Thoracic aorta (tissue), 2 donors: Measurements from ENCODE around the gene APP. TPM values are rescaled to one million over a fixed set of nuclear protein-coding genes. Genes with fewer than 3 reads are reported as not detected.

ENCODE experiments used
- ATAC-seq: fragments of 150-250 bp; one replicate; pipeline ENCODE4 v1.8.0; 2017; ENCODE audit warnings: low read depth; ENCODE audit not compliant: insufficient number of reproducible peaks, low FRiP score
- DNase-seq: peaks from one replicate; pipeline ENCODE4 v3.0.0-alpha.2; 2020; ENCODE audit warnings: low spot score
- H3K27ac ChIP-seq, 2 donors: fragments of 200-600 bp; sonication (generic); 1 replicate in 1 of 2; 2 replicates in 1 of 2; pipeline ENCODE4 v1.5.1; 2016; ENCODE audit warnings: mild to moderate bottlenecking in 2 of 2, moderate library complexity in 2 of 2
- H3K27me3 ChIP-seq: fragments of 200-600 bp; sonication (generic); replicated peaks from 2 replicates; pipeline ENCODE4 v1.6.0; 2016; ENCODE audit warnings: mild to moderate bottlenecking; ENCODE audit not compliant: insufficient read depth
- H3K36me3 ChIP-seq: fragments of 200-600 bp; sonication (generic); one replicate; pipeline ENCODE4 v1.5.1; 2016
- H3K4me1 ChIP-seq, 2 donors: fragments of 200-600 bp; sonication (generic); 1 replicate in 1 of 2; 2 replicates in 1 of 2; pipeline versions ENCODE4 v1.5.1 to v1.6.0; 2016; ENCODE audit warnings: low read depth in 2 of 2, mild to moderate bottlenecking in 1 of 2; ENCODE audit not compliant: control insufficient read depth in 1 of 2
- H3K4me3 ChIP-seq: fragments of 200-600 bp; sonication (generic); 2 replicates; pipeline ENCODE4 v1.5.1; 2016; ENCODE audit warnings: mild to moderate bottlenecking
- H3K9me3 ChIP-seq: fragments of 200-600 bp; sonication (generic); 2 replicates; pipeline ENCODE4 v1.5.1; 2016
- CTCF ChIP-seq: fragments of 200-600 bp; sonication (generic); IDR thresholded peaks from one replicate; pipeline ENCODE4 v1.5.1; 2019; ENCODE audit warnings: antibody characterized with exemption
- total RNA-seq, 2 donors: library from RNA; depleted of rRNA; stranded (reverse); fragments of >200 nt; gene quantifications; one replicate each; pipeline versions ENCODE4 v1.1.0 to v1.2.3, GENCODE V29; 2016

The APP gene
- total RNA-seq, 2 donors from 2014 or later = 342 to 468 TPM

DNA sequence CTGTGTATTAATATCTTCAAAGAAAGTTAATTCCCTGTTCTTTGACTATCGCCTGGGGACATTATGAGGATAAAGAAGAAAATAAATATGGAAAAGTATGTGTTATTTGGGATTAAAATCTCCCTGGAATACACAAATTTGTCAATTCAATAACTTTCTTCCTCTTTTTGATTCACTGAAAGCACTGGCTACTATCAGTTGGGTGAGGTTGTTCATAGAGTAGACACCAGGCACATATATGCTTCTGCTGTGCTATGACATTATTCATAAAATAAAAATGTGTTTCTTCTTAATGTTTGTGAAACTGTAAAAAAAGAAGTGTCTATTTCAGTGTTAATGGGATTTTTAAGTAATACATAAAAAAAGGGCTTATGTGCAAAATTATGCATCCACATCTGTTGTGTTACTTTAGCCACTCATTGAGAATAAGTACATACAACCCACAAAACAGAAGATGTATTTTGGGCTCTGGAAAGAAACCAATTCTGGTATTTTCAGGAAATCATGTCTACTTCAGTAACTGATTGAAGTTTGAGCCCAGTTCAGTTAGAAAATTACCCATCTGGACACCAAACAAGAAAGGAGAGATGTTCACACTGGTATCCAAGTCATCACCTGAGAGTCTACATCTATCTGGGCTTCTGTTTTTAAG, 266.4 kb downstream of the APP start:
- no peak for ATAC-seq
- Histone ChIP-seq H3K4me3 (no peak overlapping the region), H3K27me3 (no peaks in the 10 kb centered on the region), H3K9me3 (no peaks in the 10 kb centered on the region), H3K4me1 (peaks cover 18 to 33% of the 10 kb centered on the region in 2 donors), H3K27ac (no peak overlapping the region), H3K36me3 (no peaks in the 10 kb centered on the region)
- no peak for DNase-seq
- TF ChIP-seq CTCF = no peak

- DNase-seq (no peak), ATAC-seq (no peak)
- H3K36me3 ChIP-seq = no peaks in the 10 kb centered on the region
- TF ChIP-seq CTCF = no peak
- H3K4me1 ChIP-seq = peaks cover 16 to 35% of the 10 kb centered on the region in 2 donors
- no peak overlapping the region for H3K4me3 ChIP-seq
- no peak overlapping the region for H3K27ac ChIP-seq
- H3K9me3 ChIP-seq = no peaks in the 10 kb centered on the region
- H3K27me3 ChIP-seq = no peaks in the 10 kb centered on the region
Measured at GRCh38 chr21:25903607-25904006, 267.0 kb downstream of the APP start.

DNA sequence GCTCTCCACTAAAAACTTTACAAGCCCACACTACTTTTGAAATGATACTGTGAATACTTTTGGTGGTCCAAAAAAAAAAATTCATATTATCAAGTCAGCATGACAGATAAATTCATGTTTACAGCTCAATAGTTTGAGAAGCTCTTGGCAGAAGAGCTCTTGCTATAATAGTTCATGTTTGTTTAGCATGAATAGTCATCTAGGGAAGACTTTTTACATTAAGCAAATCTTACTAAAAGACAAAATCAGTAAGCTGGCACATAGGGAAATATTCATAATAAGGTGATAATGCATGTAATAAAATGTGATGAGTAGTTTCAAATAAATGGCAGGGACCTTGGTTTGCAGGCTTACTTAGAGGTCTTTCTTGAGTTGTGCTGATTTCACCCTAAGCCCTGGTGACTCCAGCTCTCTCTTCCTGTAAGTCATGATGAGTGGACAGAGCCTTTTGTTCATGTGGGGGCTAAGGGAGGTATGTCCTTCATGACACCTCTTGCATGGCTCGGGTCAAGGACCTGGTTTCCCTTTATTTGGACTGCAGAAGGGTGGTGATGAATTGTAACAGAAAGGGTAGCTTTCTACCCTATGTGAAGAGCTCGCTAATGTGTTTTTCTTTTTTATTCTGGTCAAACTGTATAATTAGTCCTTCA, 269.1 kb downstream of the APP start:
- ATAC-seq (no peak), DNase-seq (no peak)
- Histone ChIP-seq H3K4me3 (no peak overlapping the region), H3K27ac (no peak overlapping the region), H3K4me1 (peaks cover 0 to 26% of the 10 kb centered on the region in 2 donors), H3K27me3 (no peaks in the 10 kb centered on the region), H3K9me3 (no peaks in the 10 kb centered on the region), H3K36me3 (no peaks in the 10 kb centered on the region)
- no peak for TF ChIP-seq CTCF

- H3K4me1 ChIP-seq = peaks cover 0 to 18% of the 10 kb centered on the region in 2 donors
- no peak for DNase-seq
- no peak for TF ChIP-seq CTCF
- H3K27ac ChIP-seq = no peak overlapping the region
- H3K36me3 ChIP-seq = no peaks in the 10 kb centered on the region
- no peaks in the 10 kb centered on the region for H3K27me3 ChIP-seq
- no peaks in the 10 kb centered on the region for H3K9me3 ChIP-seq
- no peak overlapping the region for H3K4me3 ChIP-seq
- ATAC-seq = no peak
Measured at GRCh38 chr21:25898671-25899070, 271.9 kb downstream of the APP start.

DNA sequence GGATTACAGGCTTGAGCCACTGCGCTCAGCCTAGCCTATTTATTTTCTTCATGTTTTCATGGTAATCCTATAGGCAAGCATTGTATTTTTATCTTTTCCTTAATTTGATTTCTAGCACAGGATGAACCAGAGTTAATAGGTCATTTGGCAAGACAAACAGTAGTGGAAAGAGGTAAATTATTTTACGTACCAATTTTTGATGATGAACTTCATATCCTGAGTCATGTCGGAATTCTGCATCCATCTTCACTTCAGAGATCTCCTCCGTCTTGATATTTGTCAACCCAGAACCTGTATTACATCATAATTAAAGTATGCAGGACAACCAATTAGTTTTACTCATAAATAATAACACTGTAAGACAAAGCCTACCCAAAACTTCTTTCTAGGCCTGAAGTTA, 273.2 kb downstream of the APP start:
- Histone ChIP-seq H3K36me3 (peaks cover 3% of the 10 kb centered on the region), H3K27ac (no peak overlapping the region), H3K4me3 (no peak overlapping the region), H3K4me1 (peaks cover 0 to 18% of the 10 kb centered on the region in 2 donors), H3K27me3 (no peaks in the 10 kb centered on the region), H3K9me3 (no peaks in the 10 kb centered on the region)
- DNase-seq = no peak
- ATAC-seq = no peak
- no peak for TF ChIP-seq CTCF
